Stimulated activated CD4-positive, alpha-beta T cell treated with anti-CD3 and anti-CD28 coated beads, Interleukin-4, amount 100 ng/mL, for 24 hours (primary cell): ENCODE results near the gene CISD3.

ENCODE experiments used
- DNase-seq: peaks from one replicate; pipeline ENCODE4 v3.0.0-alpha.2; 2020

The CISD3 gene

GRCh38 chr17:38729886-38730525 lies at the start of gene CISD3:
TSS of gene CISD3 (plus strand) at chr17:38730341. CDS start at chr17:38730359, 18 bp downstream.
- DNase-seq, result peak; percentile 79

GRCh38 chr17:38681096-38681495 lies 49.0 kb upstream of the CISD3 start:
- DNase-seq, result no peak

GRCh38 chr17:38685491-38685890 lies 44.6 kb upstream of the CISD3 start:
- DNase-seq, result no peak

GRCh38 chr17:38687286-38687685 lies 42.9 kb upstream of the CISD3 start:
- DNase-seq, result no peak

GRCh38 chr17:38690386-38690785 lies 39.8 kb upstream of the CISD3 start:
- DNase-seq, result no peak

- no peak for DNase-seq
These were observed 39.0 kb upstream of the CISD3 start for GRCh38 chr17:38691154-38691553.

- no peak for DNase-seq
These were observed 36.3 kb upstream of the CISD3 start for GRCh38 chr17:38693700-38694329.

GRCh38 chr17:38697061-38697820 lies 32.9 kb upstream of the CISD3 start:
- DNase-seq, result no peak

- no peak for DNase-seq
These were observed 31.4 kb upstream of the CISD3 start for GRCh38 chr17:38698760-38699159.

- peak; percentile 89 for DNase-seq
These were observed 28.5 kb upstream of the CISD3 start for GRCh38 chr17:38701504-38702165.

- DNase-seq, result peak; percentile 80
These were observed 27.8 kb upstream of the CISD3 start for GRCh38 chr17:38702166-38702915.

- peak; percentile 47 for DNase-seq
These were observed 27.0 kb upstream of the CISD3 start for GRCh38 chr17:38702916-38703741.

- peak; percentile 88 for DNase-seq
These were observed 26.2 kb upstream of the CISD3 start for GRCh38 chr17:38703742-38704605.

GRCh38 chr17:38704606-38705522 lies 25.3 kb upstream of the CISD3 start, which contains the start of gene MLLT6:
TSS of gene MLLT6 (plus strand) at chr17:38705273. CDS start at chr17:38705633, 360 bp downstream.
- DNase-seq, result peak; percentile 75

GRCh38 chr17:38705523-38705802 lies 24.7 kb upstream of the CISD3 start:
- no peak for DNase-seq

- peak; percentile 41 for DNase-seq
These were observed 24.2 kb upstream of the CISD3 start for GRCh38 chr17:38705803-38706504.

GRCh38 chr17:38706505-38707216 lies 23.5 kb upstream of the CISD3 start:
- peak; percentile 41 for DNase-seq

- DNase-seq, result no peak
These were observed 22.3 kb upstream of the CISD3 start for GRCh38 chr17:38707678-38708351.
